ENCODE measurements around the gene SHLD1. TPM values are rescaled to one million over a fixed set of nuclear protein-coding genes. Genes with fewer than 3 reads are reported as not detected.

SHLD1 gene
- total RNA-seq, 1 experiment from 2014 or later: 6.7 TPM

DNA sequence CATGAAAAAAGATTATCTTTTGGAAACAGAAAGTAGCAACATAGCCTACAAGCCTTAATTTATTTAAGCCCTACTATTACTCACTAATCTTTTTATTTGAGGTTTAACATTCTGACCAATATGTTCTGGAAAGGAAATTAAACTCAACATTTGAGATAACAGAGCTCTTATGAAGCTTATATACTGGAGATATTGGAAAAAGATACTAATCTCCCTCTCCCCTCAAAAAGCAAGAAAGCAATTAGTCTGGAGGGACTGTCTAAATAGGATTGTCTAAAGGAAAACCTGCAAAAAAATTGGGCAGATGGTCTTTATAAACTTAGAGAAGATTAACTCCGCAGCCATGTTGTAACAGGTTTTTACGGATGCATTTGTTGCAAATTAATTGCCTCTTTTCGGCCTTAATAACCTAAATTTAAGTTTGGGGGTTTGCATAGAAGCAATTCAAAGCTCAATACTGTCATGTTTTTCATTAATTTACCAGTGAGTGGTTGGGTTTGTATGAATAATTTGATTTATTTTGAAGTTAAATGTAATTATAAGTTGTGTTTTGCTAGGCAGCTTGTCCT lies 79.1 kb downstream of the SHLD1 start:
- H2BK120ac ChIP-seq (ENCODE audit: low read depth, low read length, poor library complexity, severe bottlenecking): no peak overlapping the region
- no peak overlapping the region for H3K4ac ChIP-seq (ENCODE audit: low read depth, low read length)
- peaks cover 17 to 22% of the 10 kb centered on the region in 2 experiments for H3K4me1 Mint-ChIP-seq
- H3K56ac ChIP-seq (ENCODE audit: insufficient read length, low read depth, low read length): no peak overlapping the region
- no peak overlapping the region for H2AK5ac ChIP-seq (ENCODE audit: insufficient read length, low read length)
- no peak overlapping the region for H2BK20ac ChIP-seq (ENCODE audit: low read depth, low read length, poor library complexity, severe bottlenecking)
- no peaks in the 10 kb centered on the region for H4K20me1 ChIP-seq (ENCODE audit: control insufficient read depth, insufficient read depth, insufficient read length)
- H3K4me2 ChIP-seq (ENCODE audit: insufficient read depth, insufficient read length, low read length): no peak overlapping the region
- H3K27ac Mint-ChIP-seq: no peak overlapping the region
- H3T11ph ChIP-seq (ENCODE audit: low read length): no peak overlapping the region
- H3K23me2 ChIP-seq (ENCODE audit: insufficient read length, low read depth, low read length, poor library complexity, severe bottlenecking): no peaks in the 10 kb centered on the region
- no peaks in the 10 kb centered on the region for H3K79me2 ChIP-seq (ENCODE audit: insufficient read depth, low read length)
- H4K91ac ChIP-seq (ENCODE audit: insufficient read length, low read depth, low read length): no peak overlapping the region
- no peaks in the 10 kb centered on the region for H3K27me3 Mint-ChIP-seq (ENCODE audit: low read depth)
- TF ChIP-seq, protein P1, sequence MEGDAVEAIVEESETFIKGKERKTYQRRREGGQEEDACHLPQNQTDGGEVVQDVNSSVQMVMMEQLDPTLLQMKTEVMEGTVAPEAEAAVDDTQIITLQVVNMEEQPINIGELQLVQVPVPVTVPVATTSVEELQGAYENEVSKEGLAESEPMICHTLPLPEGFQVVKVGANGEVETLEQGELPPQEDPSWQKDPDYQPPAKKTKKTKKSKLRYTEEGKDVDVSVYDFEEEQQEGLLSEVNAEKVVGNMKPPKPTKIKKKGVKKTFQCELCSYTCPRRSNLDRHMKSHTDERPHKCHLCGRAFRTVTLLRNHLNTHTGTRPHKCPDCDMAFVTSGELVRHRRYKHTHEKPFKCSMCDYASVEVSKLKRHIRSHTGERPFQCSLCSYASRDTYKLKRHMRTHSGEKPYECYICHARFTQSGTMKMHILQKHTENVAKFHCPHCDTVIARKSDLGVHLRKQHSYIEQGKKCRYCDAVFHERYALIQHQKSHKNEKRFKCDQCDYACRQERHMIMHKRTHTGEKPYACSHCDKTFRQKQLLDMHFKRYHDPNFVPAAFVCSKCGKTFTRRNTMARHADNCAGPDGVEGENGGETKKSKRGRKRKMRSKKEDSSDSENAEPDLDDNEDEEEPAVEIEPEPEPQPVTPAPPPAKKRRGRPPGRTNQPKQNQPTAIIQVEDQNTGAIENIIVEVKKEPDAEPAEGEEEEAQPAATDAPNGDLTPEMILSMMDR (conservative IDR thresholded peaks at IDR 0.05): no peak
- no peaks in the 10 kb centered on the region for H3K9me3 ChIP-seq (ENCODE audit: control insufficient read depth, low read depth, low read length)
- H3K27ac ChIP-seq (ENCODE audit: insufficient read length, low read depth, low read length): no peak overlapping the region
- peaks cover 3% of the 10 kb centered on the region for H3K4me1 ChIP-seq (ENCODE audit: insufficient read depth, low read length)
- H3K14ac ChIP-seq (ENCODE audit: insufficient read depth, low read length): no peak overlapping the region
- no peak overlapping the region for H2BK5ac ChIP-seq (ENCODE audit: insufficient read length, low read length)
- no peak overlapping the region for H3K9ac ChIP-seq (ENCODE audit: extremely low read depth, insufficient read length, low read length)
- H4K8ac ChIP-seq (replicated peaks; ENCODE audit: insufficient read length, low read depth, low read length): no peak overlapping the region
- whole genome bisulfite sequencing (ENCODE audit: extremely low coverage, insufficient read length, low lambda C conversion rate): no CpG with 5 or more reads among the region's 3 CpGs
- H2BK12ac ChIP-seq (ENCODE audit: insufficient read length, low read depth, low read length): no peak overlapping the region
- H2AFZ ChIP-seq (ENCODE audit: low read length): no peak overlapping the region
- H2BK15ac ChIP-seq (ENCODE audit: low read depth, low read length): no peak overlapping the region
- H3K79me1 ChIP-seq (ENCODE audit: insufficient read depth, low read depth, low read length, poor library complexity, severe bottlenecking): no peaks in the 10 kb centered on the region
- H3K36me3 Mint-ChIP-seq (ENCODE audit: insufficient read depth in 1 of 3, low read depth in 3 of 3): no peaks in the 10 kb centered on the region
- no peak overlapping the region for H4K5ac ChIP-seq (ENCODE audit: insufficient read length, low read depth, low read length)
- DNase-seq: no peak
- no peak overlapping the region for H3K23ac ChIP-seq (ENCODE audit: insufficient read length, low read depth, low read length)
- H3K27me3 ChIP-seq (ENCODE audit: insufficient read depth, low read length): no peaks in the 10 kb centered on the region; the same call in 1 of the 2 replicates
- H3K9me3 Mint-ChIP-seq: no peaks in the 10 kb centered on the region; a peak in 1 of 5 replicates
- H3K18ac ChIP-seq (ENCODE audit: insufficient read length, low read depth, low read length): no peak overlapping the region
- H3K4me3 Mint-ChIP-seq: no peak overlapping the region

Data from H9 (cell line).